PFSK-1 (cell line): ENCODE results near the gene APELA.

ENCODE experiments used
- FOXP2 ChIP-seq: optimal IDR thresholded peaks from 2 replicates; pipeline ENCODE3; 2011; ENCODE audit warnings: borderline replicate concordance, control low read depth, inconsistent platforms; ENCODE audit not compliant: insufficient read depth; ENCODE audit errors: extremely low read length, extremely low read depth
- POLR2AphosphoS5 ChIP-seq: IDR thresholded peaks from 2 replicates; pipeline ENCODE4 v1.6.1; 2012; ENCODE audit warnings: low read depth, mild to moderate bottlenecking, control low read depth, low read length, moderate library complexity
- SIN3A ChIP-seq: IDR thresholded peaks from 2 replicates; pipeline ENCODE4 v1.6.1; 2012; ENCODE audit warnings: mild to moderate bottlenecking, low read length, moderate library complexity, borderline replicate concordance; ENCODE audit not compliant: insufficient read depth

DNA sequence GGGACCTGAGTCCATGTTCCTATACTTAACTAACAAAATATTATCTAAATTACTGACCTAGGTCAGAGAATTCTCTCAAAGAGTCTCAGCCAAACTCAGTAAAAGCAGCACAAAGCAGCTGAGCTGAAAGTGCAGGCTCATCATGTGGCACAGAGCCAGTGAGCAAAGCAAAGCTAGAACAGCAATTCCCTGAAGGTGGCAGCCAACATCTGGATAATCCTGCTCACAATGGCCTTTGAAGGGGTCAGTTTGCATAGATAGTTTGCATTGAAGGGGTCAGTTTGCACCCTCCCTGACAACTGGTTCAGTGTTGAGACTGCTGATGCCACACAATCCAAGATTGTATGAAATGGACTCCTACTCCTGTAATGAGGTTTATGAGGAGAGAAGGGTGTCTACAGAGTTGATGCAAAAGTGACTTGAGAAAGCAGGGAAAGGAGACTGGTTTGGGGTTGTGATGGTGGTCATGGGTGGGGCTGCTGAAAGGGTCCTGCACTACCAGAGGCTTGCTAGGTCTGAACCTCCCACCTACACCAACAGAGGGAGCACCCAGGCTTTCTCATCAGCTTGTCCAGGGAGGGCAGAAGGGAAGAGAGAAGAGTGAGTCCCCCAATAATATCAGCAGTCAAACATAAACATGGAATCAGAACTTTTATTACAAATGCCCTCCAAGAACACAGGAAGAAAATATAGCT is 60.7 kb downstream of the APELA start:
- no peak for TF ChIP-seq SIN3A
- no peak for TF ChIP-seq POLR2AphosphoS5
- TF ChIP-seq FOXP2: no peak
